Gastroesophageal sphincter (tissue), 3 donors: ENCODE data around the gene GDPGP1.

Experiments used
- CTCF ChIP-seq, 4 experiments: fragments of 200-600 bp in 2 of 4; fragments of 450-650 bp in 2 of 4; sonication (generic) in 1 of 4; IDR thresholded peaks; one replicate each; pipeline ENCODE4 v1.5.1; 2017 to 2019; ENCODE audit warnings: antibody characterized with exemption in 4 of 4, mild to moderate bottlenecking in 2 of 4, moderate library complexity in 2 of 4
- POLR2A ChIP-seq, 2 donors: fragments of 450-650 bp; IDR thresholded peaks; one replicate each; pipeline ENCODE4 v1.6.1; 2017; ENCODE audit warnings: antibody characterized with exemption in 2 of 2, mild to moderate bottlenecking in 2 of 2, moderate library complexity in 1 of 2
- POLR2AphosphoS5 ChIP-seq: sonication (generic); formaldehyde crosslinking; IDR thresholded peaks from one replicate; pipeline ENCODE4 v1.6.1; 2017; ENCODE audit warnings: antibody characterized with exemption

GRCh38 chr15:90189781-90190467, 44.1 kb upstream of the GDPGP1 start:
- TF ChIP-seq POLR2A (IDR thresholded peaks at IDR 0.05) (no peak), CTCF (IDR thresholded peaks at IDR 0.05) (no peak), POLR2AphosphoS5 (no peak)
